H1 (cell line): ENCODE results near the gene LDLRAP1. TPM values are rescaled to one million over a fixed set of nuclear protein-coding genes. Genes with fewer than 3 reads are reported as not detected.

Source experiments
- BCL11A ChIP-seq, 2 experiments: IDR thresholded peaks; one replicate each; pipeline ENCODE4 v1.6.1; 2011; ENCODE audit warnings: low read depth in 2 of 2, low read length in 2 of 2, mild to moderate bottlenecking in 2 of 2
- CBX8 ChIP-seq: fragments of 300-800, 300-1000 bp; sonication (generic); IDR thresholded peaks from 2 replicates; pipeline ENCODE4 v1.7.1; 2016; ENCODE audit warnings: low read depth, low read length, borderline replicate concordance
- KDM1A ChIP-seq: fragments of 200-600, 300-600 bp; sonication (generic); IDR thresholded peaks from 2 replicates; pipeline ENCODE4 v1.7.1; 2016; ENCODE audit warnings: mild to moderate bottlenecking, low read length, borderline replicate concordance
- NANOG ChIP-seq: IDR thresholded peaks from 2 replicates; pipeline ENCODE4 v1.6.1; 2011; ENCODE audit warnings: low read length, low read depth, mild to moderate bottlenecking, inconsistent platforms; ENCODE audit not compliant: insufficient read depth, poor library complexity, severe bottlenecking
- POLR2A ChIP-seq, 2 experiments: IDR thresholded peaks; 1 replicate in 1 of 2; 2 replicates in 1 of 2; pipeline ENCODE4 v1.6.1; 2011; ENCODE audit warnings: low read depth in 2 of 2, low read length in 2 of 2, mild to moderate bottlenecking in 2 of 2; ENCODE audit errors: control extremely low read depth in 1 of 2
- POU5F1 ChIP-seq: IDR thresholded peaks from 2 replicates; pipeline ENCODE4 v1.6.1; 2011; ENCODE audit warnings: low read depth, mild to moderate bottlenecking, low read length, moderate library complexity
- RBBP5 ChIP-seq: IDR thresholded peaks from 2 replicates; pipeline ENCODE4 v1.7.1; 2012; ENCODE audit warnings: low read depth, mild to moderate bottlenecking, inconsistent platforms, low read length, moderate library complexity, borderline replicate concordance
- RNF2 ChIP-seq: fragments of 200-900, 300-1000 bp; sonication (generic); IDR thresholded peaks from 2 replicates; pipeline ENCODE4 v1.7.1; 2016; ENCODE audit warnings: borderline replicate concordance, low read depth, mild to moderate bottlenecking, antibody characterized with exemption, low read length; ENCODE audit not compliant: poor library complexity, severe bottlenecking; ENCODE audit errors: missing control alignments
- SIRT6 ChIP-seq: IDR thresholded peaks from one replicate; pipeline ENCODE4 v1.7.1; 2012; ENCODE audit warnings: low read length, inconsistent platforms
- SIX5 ChIP-seq: IDR thresholded peaks from 2 replicates; pipeline ENCODE4 v1.6.1; 2011; ENCODE audit warnings: mild to moderate bottlenecking, low read depth, low read length
- YY1 ChIP-seq: IDR thresholded peaks from 2 replicates; pipeline ENCODE4 v1.6.1; 2011; ENCODE audit warnings: low read depth, mild to moderate bottlenecking, low read length
- polyA plus RNA-seq, 7 experiments: library from polyadenylated mRNA; depleted of rRNA in 3 of 7; stranded (reverse) in 5 of 7; unstranded in 2 of 7; fragments of >200 nt in 5 of 7; fragments of 200-250 nt in 2 of 7; gene quantifications; 1 replicate in 5 of 7; 2 replicates in 1 of 7; 4 replicates in 1 of 7; pipeline versions ENCODE4 v1.2.1 to v1.2.3, GENCODE V29; 2011 to 2013; ENCODE audit warnings: missing spikeins in 2 of 7, mixed read lengths in 2 of 7
- total RNA-seq: library from RNA; stranded (reverse); fragmentation: NEBNext Ultra II Directional; extraction: Animal tissue kit (Norgen Biotek cat#: 25700); gene quantifications from 2 replicates; pipeline ENCODE4 v1.2.1, GENCODE V29; 2021
- TF ChIP-seq, protein P1 (sequence below): IDR thresholded peaks from 2 replicates; pipeline ENCODE4 v1.6.1; 2012; ENCODE audit warnings: inconsistent platforms

The LDLRAP1 gene
- total and polyA plus RNA-seq, 2 of the 8 experiments (the other 6 are each of a cell fraction or from before 2014, with no cell fraction given), result 12.8 to 13.2 TPM

DNA sequence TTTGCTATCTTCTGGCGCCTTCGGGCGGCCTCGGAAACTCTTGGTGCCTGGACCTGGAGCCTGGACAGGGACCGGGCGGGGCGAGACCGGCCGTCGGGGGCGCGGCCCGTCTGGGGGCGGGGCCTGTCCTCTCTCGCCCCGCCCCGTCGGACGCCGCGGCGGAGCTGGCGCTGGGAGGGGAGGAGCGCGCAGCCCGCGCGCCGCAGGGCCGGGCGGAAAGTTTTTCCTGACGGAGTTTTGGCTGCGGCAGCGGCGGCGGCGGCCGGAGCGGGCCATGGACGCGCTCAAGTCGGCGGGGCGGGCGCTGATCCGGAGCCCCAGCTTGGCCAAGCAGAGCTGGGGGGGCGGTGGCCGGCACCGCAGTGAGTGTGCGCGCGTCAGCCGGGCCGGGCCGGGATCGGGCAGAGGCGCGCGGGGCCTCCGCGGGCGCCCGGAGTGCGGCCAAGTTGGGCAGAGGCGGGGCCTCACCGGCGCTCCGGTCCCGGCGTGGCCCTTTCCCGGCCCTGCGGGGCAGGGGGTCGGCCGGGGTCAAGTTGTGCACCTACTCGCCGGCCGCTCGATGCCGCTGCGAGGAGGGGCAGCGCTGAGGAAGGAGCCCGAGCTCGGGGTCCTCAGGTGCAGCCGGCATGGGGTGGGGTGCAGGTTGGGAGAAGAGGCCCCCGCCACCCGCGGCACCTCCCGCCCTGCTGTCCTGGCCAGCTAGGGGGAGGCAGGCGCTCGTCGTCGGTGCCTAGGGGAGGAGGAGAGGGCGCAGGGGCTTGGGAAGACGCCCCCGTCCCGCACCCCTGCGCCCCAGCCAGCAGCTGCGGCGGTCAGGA is at the start of gene LDLRAP1 (continued):
- no peak for TF ChIP-seq NANOG
- TF ChIP-seq SIRT6, result no peak
- no peak for TF ChIP-seq RBBP5
- no peak for TF ChIP-seq BCL11A (IDR thresholded peaks at IDR 0.05; ENCODE audit: low read depth in 2 of 2, low read length in 2 of 2)
- no peak for TF ChIP-seq SIX5
- no peak for TF ChIP-seq YY1
- no peak for TF ChIP-seq POU5F1
- TF ChIP-seq RNF2, result peak; percentile 11
- TF ChIP-seq, protein P1, sequence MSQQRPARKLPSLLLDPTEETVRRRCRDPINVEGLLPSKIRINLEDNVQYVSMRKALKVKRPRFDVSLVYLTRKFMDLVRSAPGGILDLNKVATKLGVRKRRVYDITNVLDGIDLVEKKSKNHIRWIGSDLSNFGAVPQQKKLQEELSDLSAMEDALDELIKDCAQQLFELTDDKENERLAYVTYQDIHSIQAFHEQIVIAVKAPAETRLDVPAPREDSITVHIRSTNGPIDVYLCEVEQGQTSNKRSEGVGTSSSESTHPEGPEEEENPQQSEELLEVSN, result no peak
- TF ChIP-seq KDM1A, result no peak
- TF ChIP-seq CBX8, result no peak
- peak in 1 of 2 experiments; percentile 47; a peak in 1 of 3 replicates for TF ChIP-seq POLR2A (IDR thresholded peaks at IDR 0.05; ENCODE audit: control extremely low read depth in 1 of 2, low read depth in 2 of 2, low read length in 2 of 2)
